HK-2 (cell line): ENCODE results near the gene PKP3.
"Not testable (repeated sequence)": the region's sequence is repeated elsewhere in the genome, so short reads cannot be mapped to it uniquely, and the experiment has no call there.

Experiments
- DNase-seq: peaks from one replicate; pipeline ENCODE4 v3.0.0-alpha.2; 2018; ENCODE audit not compliant: unreplicated experiment

Gene PKP3

DNA sequence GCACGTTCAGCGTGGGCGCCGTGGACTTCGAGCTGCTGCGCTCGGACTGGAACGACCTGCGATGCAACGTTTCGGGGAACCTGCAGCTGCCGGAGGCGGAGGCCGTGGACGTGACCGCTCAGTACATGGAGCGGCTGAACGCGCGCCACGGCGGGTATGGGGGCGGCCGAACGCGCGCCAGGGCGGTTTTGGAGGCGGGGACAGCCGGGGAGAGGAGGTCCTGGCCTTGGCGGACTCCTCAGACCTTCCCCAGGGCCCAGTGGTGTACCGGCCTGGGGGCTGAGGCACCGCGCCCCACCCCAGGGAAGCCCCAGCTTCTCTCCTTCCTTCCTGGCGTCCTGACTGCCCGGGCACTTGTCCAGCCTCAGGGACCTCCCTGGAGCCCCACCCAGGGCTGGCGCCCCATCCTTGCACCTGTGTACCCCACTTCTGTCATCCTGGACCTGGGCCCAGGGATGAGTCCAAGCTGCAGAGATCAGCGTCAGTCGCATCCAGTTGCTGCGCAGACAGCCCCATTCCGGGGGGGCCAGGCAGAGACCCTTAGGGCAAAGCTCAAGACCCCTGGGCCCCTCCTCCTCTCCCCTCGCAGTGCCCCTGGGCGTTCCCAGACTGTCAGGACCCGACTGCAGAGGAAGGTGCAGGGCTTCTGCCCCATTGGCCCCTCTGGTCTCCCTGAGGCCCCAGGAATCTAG is 16.7 kb upstream of the PKP3 start:
- no peak for DNase-seq

DNA sequence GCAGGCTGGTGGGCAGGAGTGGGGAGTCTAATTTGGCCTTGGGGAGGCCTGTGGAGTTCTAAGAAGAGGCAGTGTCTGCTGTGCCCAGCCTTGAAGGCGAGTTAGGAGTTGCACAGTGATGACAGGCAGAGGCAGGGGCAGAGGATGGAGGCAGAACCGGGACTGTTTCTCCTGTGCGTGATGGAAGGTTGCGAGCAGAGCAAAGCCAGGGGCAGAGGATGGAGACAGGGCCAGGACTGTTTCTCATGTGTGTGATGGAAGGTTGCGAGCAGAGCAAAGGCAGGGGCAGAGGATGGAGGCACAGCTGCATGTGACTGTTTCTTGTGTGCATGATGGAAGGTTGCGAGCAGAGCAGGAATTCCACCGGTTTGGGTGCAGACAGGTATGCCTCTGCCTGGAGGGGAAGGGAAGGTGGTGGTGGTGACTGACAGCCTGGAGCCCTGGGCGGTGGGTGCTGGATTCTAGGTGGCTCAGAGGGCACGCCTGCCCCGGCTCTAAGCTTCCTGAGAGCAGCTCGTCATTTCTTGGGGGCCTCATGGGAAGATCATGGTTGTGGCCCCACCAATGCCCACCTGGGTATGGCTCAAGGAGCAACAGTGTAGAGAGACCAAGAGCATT is 16.0 kb upstream of the PKP3 start:
- DNase-seq, result no peak

DNA sequence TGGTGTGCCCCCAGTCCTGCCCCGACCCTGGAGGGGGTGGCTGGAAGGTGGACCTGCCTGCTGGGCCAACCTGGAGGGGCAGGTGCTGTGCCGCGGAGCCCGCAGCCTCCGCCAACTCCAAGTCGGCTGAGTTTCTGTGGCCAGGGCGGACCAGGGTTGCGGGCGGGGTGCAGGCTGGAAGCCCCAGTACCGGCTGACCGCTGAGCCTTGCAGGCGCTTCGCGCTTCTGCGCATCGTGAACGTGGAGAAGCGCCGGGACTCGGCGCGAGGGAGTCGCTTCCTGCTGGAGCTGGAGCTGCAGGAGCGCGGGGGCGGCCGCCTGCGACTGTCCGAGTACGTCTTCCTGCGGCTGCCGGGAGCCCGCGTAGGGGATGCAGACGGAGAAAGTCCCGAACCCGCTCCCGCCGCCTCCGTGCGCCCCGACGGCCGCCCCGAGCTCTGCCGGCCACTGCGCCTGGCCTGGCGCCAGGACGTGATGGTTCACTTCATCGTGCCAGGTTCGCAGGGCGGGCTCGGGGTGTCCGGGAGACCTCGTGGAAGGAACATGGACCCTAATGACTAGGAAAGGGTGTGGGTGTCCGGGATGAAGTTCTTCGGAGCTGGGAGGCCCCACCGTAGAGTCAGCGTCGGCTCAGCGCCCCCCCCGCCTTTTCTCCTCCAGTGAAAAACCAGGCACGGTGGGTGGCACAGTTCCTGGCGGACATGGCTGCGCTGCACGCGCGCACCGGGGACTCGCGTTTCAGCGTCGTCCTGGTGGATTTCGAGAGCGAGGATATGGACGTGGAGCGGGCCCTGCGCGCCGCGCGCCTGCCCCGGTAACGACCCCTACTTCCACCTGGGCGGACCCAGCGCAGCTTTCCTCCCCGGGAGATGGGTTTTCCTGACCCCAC is 14.6 kb upstream of the PKP3 start:
- DNase-seq, result no peak

DNA sequence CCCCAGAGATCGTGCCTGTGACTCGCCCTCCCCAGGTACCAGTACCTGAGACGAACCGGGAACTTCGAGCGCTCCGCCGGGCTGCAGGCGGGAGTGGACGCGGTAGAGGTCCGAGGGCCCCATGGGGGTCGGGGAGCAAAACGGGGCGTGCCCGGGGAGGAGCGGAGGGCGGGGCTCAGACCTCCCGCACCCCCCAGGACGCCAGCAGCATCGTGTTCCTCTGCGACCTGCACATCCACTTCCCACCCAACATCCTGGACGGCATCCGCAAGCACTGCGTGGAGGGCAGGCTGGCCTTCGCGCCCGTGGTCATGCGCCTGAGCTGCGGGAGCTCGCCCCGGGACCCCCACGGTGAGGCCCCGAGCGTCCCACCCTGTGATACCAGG is 13.9 kb upstream of the PKP3 start:
- DNase-seq, result no peak

DNA sequence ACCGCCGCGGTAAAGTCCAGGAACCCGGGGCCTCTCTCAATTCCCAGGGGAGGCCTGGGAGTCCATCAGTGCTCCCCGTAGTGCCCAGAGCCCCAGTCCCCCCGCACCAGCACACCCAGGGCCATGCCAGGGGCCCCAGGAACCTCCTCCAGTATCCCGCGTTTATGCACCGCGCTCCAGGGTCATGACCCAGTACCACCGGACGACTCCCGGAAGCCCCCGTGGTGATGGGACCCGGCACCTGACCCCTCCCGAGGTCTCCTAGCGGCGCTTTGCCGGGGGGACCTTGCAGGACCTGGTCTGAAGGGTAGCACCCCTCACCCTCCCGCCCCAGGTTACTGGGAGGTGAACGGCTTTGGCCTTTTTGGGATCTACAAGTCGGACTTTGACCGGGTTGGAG is 13.5 kb upstream of the PKP3 start:
- no peak for DNase-seq

DNA sequence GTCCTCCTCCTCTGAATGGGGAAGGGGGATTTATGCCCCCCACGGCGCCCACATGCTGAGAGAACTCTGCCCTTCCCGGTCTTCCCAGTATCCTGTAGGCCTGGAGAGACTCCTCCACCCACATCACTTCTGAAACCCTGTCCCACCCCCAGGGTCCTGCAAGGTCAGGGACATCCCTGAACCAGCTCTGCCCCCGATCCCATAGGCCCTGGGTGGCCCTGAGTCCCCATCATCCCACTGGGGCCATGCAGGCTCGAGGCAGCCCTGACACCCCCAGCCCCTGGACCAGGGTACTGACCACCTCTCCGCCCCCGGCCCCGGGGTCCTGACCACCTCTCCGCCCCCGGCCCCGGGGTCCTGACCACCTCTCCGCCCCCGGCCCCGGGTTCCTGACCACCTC is 13.0 kb upstream of the PKP3 start:
- DNase-seq, result no peak

DNA sequence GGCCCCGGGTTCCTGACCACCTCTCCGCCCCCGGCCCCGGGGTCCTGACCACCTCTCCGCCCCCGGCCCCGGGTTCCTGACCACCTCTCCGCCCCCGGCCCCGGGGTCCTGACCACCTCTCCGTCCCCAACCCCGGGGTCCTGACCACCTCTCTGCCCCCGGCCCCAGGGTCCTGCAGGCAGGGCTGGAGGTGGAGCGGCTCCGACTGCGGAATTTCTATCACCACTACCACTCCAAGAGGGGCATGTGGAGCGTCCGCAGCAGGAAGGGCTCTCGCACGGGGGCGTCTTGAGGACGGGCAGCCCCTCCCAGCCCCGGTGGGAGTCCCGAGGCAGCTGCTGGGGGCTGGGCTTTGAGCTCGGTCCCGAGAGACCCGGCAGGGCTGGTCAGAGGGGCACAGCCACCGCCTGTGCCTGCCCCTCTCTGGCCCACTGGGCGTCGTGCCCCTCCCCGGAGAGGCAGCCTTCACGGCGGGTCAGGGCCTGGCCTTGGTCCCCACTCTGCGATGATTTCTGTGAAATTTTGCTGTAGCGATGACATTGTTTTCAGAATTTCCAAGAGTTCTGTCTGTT is 12.4 kb upstream of the PKP3 start:
- no peak for DNase-seq

DNA sequence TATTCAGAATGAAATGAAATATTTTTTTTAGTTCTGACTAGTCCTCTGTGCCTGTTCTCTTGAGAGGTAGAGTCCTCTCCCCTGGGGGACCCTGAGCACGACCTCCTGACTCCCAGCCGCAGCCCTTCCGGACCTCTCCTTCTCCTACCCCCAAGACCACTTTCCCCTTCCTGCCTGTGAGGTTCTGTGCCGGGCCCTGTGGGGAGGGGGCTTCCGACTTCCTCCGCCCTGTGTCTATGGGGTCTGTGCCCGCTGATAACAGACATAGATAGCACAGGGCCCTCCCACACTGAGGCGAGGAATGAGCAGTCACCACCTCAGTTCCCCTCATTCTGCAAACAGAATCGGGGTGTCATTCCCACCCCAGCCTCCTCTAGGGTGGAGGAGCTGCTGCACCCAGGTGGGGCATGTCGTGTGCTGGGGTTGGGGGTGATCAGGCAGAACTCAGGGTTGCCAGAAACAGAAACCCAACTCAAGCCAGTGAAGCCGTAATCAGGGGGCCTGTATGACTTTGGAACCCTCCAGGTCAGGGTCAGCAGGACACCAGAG is 11.9 kb upstream of the PKP3 start:
- no peak for DNase-seq

DNA sequence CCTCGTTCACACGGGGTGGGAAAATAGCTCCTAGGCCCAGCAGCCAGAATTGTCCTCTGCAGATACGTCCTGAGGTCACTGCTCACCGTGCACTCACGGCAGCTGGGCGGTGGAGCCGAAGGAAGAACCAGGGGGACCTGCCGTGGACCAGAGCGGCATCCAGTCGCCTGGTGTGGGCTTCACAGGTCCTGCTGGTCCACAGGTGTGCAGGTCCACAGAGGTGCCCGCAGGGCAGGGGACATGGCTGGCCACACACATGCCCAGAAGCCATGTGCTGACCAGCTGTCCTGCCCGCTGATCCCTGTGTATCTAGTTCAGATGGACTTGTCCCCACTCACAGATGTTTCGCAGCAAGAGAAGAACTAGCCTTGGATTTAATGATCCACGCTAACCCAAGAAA is 10.6 kb upstream of the PKP3 start:
- no peak for DNase-seq

DNA sequence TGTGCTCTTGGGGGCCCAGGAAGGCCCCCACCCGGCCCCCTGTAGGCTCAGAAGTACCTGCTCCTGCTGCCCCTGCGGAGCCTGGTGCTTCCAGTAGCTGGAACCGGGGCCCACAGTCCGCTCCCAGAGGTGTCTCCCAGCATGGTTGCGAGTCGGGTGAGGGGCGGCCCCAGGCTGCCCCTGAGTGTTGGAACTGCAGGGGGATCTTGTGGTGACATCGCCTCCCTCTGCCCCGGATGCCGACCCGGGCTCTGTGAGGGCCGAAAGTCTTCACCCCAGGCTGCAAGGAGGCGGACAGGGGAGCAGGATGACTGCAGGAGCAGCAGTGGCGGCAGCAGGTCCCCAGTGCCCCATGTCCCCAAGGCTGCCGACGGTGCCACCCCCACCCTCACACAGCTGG is 9.5 kb upstream of the PKP3 start:
- DNase-seq, result no peak

DNA sequence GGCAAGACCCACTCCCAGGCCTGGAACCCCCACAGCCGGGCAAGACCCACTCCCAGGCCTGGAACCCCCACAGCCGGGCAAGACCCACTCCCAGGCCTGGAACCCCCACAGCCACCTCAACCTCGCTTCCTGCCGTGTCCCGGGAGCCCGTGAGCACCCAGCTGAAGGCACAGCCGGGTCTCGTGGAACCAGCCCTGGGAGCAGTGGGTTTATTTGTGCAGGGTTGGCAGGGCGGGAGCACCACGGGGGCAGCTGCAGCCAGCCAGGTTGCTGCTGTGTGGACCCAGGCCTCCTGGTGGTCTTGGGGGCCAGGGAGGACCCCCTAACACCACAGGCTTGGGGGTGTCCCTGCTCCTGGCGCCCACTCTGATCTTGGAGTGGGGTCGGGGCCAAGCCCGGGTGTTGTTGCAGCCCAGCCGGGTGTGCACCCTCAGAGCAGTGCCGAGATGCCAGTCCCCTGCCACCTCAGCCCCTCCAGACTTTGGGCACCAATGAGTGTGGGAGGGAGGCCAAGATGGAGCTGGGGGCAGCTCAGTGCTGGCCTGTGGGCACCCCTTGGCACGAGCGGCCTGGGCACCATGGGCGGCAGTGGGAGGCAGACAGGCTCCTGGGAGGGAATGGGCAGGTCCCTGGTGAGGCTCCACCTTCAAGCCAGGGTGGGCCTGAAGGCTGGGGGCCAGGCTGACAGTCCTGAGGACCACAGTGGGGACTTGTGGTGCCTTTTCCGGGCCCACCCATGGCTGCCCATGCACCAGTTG is 8.2 kb upstream of the PKP3 start:
- DNase-seq, result no peak

DNA sequence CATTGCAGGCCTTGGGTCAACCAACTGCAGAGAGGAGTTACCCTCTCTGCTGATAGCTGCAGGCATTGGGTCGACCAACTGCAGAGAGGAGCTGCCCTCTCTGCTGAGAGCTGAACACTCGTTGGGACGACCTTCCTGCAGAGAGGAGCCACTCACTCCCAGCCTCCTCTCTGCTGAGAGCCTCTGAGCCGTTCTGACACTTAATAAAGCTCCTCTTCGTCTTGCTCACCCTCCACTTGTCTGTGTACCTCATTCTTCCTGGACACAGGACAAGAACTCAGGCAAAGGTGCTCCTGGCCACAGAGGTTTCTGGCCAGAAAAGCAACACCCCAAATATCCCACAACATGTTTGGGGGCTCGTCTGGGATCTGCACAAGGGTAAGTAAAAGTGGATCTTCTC is 7.5 kb upstream of the PKP3 start:
- no peak for DNase-seq

DNA sequence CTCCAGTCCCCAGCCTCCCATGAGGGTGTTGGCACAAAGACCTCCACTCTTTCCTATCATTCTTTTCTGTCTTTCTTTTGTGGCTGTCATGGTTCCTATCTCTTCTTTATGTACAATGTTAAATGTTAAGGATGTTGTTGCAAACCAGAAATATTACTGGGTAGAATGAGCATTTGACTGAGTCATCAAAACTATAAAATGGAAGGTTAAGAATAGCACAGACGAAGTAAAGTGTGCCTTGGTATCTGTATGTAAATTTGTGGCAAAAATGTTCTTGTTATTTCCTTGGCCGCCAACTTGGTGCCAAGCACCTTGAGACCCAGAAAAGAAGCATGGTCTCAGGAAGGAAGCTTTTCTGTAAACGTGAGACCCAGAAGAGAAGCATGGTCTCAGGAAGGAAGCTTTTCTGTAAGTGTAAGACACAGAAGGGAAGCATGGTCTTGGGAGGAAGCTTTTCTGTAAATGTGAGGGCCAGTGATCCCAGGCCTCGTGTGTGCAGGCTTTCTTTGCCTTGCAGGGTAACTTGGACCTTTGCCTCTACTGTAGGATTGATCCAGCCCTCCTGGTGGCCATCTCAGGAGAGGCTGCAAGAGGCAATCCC is 6.7 kb upstream of the PKP3 start:
- no peak for DNase-seq

DNA sequence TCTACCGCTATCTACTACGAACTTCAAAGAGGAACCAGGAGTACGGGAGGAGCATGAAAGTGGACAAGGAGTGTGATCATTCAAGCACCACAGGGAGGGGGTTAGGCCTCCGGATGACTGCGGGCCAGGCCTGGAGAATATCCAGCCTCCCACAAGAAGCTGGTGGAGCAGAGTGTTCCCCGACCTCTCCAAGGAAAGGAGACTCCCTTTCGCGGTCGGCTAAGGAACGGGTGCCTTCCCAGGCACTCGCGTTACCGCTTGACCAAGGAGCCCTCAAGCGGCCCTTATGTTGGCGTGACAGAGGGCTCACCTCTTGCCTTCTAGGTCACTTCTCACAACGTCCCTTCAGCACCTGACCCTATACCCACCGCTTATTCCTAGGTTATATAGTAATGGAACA is 4.6 kb upstream of the PKP3 start:
- DNase-seq, result not testable (repeated sequence)

DNA sequence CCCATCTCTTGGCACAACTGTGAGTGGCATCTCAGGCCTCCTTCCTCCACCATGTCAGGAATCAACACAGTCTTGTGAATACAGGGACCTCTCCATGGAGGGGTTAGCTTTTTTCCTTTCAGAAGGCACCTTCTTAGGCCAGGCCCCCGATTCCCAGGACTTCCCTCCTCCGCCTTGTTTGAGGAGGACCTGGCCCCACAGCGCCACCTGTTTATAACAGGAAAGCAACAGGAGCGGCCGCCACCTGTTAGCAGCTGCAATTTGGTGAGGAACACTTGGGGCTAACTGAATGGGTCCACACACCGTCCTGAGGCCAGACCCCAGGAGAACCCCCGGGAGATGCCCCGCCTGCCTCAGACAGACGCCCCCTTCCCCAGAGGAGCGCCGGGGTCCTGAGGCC is 3.8 kb upstream of the PKP3 start:
- DNase-seq, result no peak

DNA sequence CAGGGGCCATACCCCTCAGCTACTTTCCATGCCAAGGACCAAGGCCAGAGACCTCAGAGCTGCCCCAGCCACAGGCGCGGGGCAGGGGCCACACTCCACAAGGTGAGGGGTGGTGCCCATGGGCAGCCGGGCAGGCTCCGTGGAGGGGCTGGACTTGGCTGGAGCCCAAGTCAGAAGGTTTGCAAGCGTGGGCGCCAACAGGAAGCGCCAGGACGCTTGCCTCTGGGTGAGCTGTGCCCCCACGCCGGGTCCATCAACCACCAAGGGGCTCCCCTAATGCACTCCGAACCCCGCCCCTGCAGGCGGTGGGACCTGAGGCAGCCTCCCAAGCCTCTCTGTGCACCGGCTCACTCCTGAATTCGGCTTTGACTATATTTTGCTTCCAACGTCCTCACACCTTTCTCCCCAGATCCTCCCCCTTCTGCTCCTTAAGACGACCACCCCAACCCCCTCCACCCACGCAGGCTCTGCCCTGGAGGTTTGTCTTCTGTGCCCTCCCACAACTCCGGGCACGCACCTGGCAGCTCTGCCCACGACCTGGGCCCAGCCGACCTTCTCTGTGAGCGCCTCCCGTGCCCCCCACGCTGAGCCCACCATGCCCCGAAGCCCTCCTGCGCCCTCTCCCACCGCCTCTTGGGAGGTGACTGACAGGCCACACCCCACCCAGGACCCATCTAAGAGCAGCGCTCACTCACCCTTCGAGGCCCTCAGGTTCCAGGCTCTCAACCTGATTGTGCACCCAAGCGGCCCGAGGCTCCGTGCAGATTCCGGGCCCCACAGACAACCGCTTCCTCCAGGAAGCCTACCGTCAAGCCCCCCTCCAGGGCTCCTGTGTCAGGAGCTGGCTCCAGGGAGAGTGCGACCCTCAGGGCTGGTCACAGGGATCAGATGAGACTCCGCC is 2.6 kb upstream of the PKP3 start:
- DNase-seq, result no peak

DNA sequence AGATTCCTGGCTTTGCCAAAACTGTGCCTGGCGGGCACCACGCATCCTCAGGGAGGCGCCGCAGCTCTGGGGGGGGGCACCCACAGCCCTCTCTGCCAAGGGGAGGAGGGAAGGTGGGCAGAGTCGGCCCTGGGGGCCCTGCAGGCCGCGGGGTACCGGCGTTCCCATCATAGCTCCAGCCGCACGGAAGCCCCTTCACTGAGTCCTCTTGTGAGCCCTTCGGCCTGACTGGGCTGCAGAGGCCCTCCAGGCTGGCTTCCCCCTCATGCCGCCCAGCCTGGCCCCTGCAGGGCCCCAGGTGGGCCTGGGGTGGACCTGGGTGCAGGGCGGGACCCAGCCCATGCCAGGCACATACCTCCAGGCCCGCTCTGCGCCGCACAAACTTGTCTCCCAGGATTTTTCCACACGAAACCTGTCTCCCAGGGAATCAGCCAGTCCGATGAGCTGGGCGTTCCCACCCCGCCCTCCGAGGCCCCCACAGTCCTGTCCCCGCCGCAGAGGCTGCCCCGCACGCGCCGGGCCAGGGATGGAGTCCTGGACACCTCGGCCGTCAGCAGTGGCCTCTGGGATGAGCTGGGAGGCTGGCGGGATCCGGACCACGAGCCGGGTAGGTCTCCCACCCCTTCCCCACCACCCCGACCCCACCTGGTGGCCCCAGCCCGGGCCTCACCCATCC is 1.8 kb upstream of the PKP3 start:
- DNase-seq, result no peak

DNA sequence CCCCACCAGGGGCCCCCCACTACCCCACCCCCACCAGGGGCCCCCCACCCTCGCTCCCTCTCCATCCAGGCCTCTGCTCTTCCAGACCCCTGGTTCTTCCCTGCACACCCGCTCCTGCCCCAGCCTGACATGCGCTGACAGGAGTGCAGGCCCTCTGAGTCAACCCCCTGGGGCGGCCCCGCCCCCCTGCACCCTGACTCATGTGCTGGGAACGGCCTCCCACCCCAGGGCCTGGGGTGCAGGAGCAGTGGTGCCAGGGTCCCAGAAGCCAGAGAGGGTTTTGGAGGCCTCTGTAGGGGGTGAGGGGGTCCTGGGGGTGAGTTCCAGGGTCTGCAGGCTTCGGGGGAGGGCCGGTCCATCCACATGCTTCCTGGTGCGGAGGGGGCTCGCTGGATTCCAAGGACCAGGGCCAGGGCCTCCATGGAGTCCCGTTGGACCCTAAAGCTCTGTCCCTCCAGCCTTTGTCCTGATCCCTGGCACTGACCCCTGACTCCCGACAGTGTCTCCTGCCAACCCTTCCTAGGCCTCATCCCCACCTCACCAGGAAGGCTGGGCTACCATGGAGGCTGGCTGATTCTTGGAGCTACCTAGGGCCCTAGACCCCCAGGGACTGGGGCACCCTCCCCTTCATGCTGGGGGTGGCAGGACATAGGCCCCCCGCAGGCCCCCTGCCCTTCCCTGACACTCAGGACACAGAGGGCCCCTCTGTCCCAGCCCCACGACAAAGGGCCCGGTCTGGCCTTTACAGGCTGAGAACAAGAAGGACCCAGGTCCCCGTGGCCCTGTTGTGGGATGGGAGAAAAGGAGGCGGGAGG is 583 bp upstream of the PKP3 start:
- peak; percentile 70 for DNase-seq
